Activated gamma-delta T cell treated with Interleukin-2 at 50 U/mL for 16 hours (primary cell): ENCODE results near the gene MTERF4.

Experiments used
- DNase-seq: peaks from one replicate; pipeline ENCODE4 v3.0.0-alpha.2; 2020

The MTERF4 gene

DNA sequence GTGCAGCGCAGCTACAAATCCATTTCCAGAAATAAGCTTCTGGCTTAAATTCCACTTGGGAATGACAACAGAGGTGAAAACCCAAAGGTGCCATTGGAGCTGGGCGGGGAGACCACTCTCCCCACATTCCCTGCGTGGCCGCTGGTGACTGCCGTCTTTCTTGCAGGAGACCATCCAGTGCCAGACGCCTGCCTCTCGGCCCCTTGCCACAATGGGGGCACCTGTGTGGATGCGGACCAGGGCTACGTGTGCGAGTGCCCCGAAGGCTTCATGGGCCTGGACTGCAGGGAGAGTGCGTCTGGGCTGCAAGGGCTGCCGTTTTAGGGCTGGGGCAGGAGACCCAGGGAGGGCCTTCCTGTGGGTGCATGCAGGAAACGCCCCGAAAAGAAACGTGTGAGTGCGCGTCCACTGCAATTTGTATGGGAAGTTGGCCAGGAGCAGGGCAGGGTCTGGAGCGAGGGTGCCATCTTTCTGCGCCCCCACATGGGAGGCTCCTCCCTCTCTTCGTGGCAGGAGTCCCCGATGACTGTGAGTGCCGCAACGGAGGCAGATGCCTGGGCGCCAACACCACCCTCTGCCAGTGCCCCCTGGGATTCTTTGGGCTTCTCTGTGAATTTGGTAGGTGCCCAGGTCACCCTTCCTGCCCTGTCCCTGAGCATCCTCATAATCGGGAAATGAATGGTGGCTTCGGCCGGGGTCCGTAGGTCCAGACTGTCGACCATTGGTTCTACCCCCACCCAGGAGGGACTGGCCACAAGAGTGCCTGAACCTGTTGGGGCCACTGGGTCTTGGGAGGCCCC, 53.7 kb downstream of the MTERF4 start:
- no peak for DNase-seq

DNA sequence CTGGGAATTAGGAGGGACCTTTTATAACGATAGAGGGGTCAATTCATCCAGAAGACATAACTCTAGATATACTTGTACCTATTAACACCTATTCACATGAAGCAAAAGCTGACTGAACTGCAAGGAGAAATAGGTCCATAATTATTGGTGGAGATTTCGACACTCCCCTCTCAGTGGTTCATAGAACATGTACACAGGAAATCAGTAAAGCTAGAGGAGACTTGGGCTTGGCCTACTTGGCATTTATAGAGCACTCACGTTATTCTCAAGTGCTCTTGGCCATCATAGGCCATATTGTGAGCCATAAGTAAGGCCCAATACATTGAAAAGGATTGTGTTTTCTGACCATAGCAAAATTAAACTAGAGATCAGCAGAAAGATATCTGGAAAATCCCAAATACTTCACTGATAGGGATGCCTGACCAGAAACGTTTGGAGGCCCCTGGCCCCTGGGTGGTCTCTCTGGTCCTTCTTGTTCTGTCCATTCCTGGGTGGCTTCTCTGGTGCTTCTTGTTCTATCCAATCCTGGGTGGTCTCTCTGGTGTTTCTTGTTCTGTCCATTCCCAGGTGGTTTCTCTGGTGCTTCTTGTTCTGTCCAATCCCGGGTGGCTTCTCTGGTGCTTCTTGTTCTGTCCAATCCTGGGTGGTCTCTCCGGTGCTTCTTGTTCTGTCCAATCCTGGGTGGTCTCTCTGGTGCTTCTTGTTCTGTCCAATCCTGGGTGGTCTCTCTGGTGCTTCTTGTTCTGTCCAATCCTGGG, 54.7 kb downstream of the MTERF4 start:
- DNase-seq: no peak
